ENCODE data around the gene ASGR1.

ASGR1 gene

DNA sequence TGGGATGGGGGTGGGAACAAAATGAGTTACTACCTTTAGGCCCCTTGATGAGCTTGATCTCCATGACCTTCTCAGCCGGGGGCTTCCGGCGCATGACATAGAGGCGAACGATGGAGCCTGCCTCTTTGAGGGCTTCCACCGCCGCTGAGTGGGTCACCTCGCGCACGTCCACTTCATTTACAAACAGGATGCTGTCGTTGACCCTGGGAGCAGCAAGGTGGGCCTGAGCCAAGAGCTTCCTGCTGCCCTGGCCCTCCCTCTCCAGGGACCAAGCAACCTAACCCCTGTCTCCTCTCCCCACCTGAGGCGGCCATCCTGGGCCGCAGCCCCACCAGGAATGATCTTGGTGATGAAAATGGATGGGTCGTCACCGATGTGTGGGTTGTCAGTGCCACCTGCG is 24.2 kb upstream of the ASGR1 start:
- Histone ChIP-seq H3K79me2 (ENCODE audit: insufficient read depth, low read length) (no peaks in the 10 kb centered on the region), H2AFZ (ENCODE audit: low read length) (no peak overlapping the region), H3K36me3 (ENCODE audit: insufficient read depth, low read length) (peaks cover 28% of the 10 kb centered on the region; the same call in 1 of the 2 replicates), H4K20me1 (ENCODE audit: insufficient read depth, low read length, poor library complexity, severe bottlenecking) (peaks cover 2% of the 10 kb centered on the region), H3K9ac (ENCODE audit: low read depth, low read length, poor library complexity, severe bottlenecking) (no peak overlapping the region), H3F3A (ENCODE audit: low read depth) (no peaks in the 10 kb centered on the region), H3K4me1 (ENCODE audit: insufficient read depth, low read length, poor library complexity, severe bottlenecking) (no peaks in the 10 kb centered on the region), H3K9me2 (replicated peaks; ENCODE audit: low read depth, low read length) (no peaks in the 10 kb centered on the region), H3K27me3 (ENCODE audit: insufficient read depth, low read length, poor library complexity, severe bottlenecking) (no peaks in the 10 kb centered on the region), H3K4me2 (ENCODE audit: low read depth, low read length, poor library complexity, severe bottlenecking) (no peak overlapping the region), H3K4me3 (ENCODE audit: low read length, poor library complexity, severe bottlenecking) (no peak overlapping the region), H3K9me3 (ENCODE audit: insufficient read depth, low read depth, low read length) (no peaks in the 10 kb centered on the region)
- no peak for TF ChIP-seq EZH2phosphoT487 (IDR thresholded peaks at IDR 0.05; ENCODE audit: borderline replicate concordance)
- TF ChIP-seq, protein P1, sequence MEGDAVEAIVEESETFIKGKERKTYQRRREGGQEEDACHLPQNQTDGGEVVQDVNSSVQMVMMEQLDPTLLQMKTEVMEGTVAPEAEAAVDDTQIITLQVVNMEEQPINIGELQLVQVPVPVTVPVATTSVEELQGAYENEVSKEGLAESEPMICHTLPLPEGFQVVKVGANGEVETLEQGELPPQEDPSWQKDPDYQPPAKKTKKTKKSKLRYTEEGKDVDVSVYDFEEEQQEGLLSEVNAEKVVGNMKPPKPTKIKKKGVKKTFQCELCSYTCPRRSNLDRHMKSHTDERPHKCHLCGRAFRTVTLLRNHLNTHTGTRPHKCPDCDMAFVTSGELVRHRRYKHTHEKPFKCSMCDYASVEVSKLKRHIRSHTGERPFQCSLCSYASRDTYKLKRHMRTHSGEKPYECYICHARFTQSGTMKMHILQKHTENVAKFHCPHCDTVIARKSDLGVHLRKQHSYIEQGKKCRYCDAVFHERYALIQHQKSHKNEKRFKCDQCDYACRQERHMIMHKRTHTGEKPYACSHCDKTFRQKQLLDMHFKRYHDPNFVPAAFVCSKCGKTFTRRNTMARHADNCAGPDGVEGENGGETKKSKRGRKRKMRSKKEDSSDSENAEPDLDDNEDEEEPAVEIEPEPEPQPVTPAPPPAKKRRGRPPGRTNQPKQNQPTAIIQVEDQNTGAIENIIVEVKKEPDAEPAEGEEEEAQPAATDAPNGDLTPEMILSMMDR (conservative IDR thresholded peaks at IDR 0.05; ENCODE audit: low read length) = no peak

DNA sequence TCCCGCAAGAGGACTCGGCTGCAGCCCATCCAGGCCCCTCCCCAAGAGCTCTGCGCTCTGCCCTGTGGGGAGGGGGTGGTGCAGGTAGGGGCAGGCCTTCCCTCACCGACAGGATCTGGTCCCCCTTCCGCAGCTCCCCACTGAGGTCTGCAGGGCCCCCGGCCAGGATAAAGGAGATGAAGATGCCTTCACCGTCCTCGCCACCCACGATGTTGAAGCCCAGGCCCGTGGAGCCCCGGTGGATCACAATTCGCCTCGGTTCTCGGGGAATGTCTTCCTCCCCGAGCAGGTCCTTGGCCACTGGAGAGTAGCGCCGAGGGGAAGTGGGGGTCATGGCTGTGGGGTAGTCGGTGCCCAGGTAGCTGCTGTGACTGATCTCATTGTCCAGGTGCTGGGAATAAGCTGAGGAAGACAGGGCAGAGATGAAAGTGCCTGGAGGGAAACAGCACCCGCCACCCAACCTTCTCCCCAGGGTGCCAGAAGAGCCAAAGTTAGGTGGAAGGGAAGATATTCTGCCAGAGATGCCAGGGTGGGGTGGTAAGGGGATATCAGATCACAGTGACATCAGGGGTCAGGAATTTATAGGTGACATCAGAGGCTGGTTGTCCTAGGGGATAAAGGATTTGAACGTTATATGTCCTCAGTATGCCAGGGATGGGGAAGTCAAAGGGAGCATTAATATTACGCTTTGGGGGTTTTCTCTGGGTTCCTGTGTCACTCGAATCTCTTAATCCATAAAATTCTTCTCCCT is 17.7 kb upstream of the ASGR1 start:
- no peaks in the 10 kb centered on the region for H3K79me2 ChIP-seq (ENCODE audit: insufficient read depth, low read length)
- H3K9me2 ChIP-seq (replicated peaks; ENCODE audit: low read depth, low read length) = no peaks in the 10 kb centered on the region
- no peak overlapping the region for H3K4me3 ChIP-seq (ENCODE audit: low read length, poor library complexity, severe bottlenecking)
- H4K20me1 ChIP-seq (ENCODE audit: insufficient read depth, low read length, poor library complexity, severe bottlenecking) = no peaks in the 10 kb centered on the region
- H3K4me2 ChIP-seq (ENCODE audit: low read depth, low read length, poor library complexity, severe bottlenecking) = no peak overlapping the region
- TF ChIP-seq, protein P1 (conservative IDR thresholded peaks at IDR 0.05; ENCODE audit: low read length) = no peak
- TF ChIP-seq EZH2phosphoT487 (IDR thresholded peaks at IDR 0.05; ENCODE audit: borderline replicate concordance) = no peak
- H3K27me3 ChIP-seq (ENCODE audit: insufficient read depth, low read length, poor library complexity, severe bottlenecking) = no peaks in the 10 kb centered on the region
- no peak overlapping the region for H2AFZ ChIP-seq (ENCODE audit: low read length)
- peaks cover 39% of the 10 kb centered on the region; the same call in 1 of the 2 replicates for H3K36me3 ChIP-seq (ENCODE audit: insufficient read depth, low read length)
- no peak overlapping the region for H3K9ac ChIP-seq (ENCODE audit: low read depth, low read length, poor library complexity, severe bottlenecking)
- H3F3A ChIP-seq (ENCODE audit: low read depth) = no peaks in the 10 kb centered on the region
- H3K9me3 ChIP-seq (ENCODE audit: insufficient read depth, low read depth, low read length) = no peaks in the 10 kb centered on the region
- no peaks in the 10 kb centered on the region for H3K4me1 ChIP-seq (ENCODE audit: insufficient read depth, low read length, poor library complexity, severe bottlenecking)

DNA sequence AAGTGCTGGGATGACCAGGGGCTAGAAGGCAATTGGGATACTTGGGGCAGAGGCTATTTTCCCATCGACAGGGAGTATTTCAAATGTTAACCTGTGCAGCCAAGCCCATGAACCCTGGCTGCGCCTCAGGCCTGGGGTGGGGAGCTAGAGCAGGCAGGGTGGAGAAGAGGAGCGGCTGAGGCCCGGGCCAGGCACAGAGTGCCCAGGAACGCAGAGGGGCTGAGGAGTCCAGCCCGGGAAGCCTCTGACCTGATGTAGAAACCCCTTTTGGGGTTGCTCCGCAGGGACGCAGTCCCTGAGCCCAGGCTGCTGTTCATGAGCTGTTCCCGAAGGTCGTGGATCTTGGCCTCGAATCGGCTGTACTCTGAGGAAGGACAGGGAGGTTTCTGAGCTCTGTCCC is 16.8 kb upstream of the ASGR1 start:
- H3K9me2 ChIP-seq (replicated peaks; ENCODE audit: low read depth, low read length) = no peaks in the 10 kb centered on the region
- no peaks in the 10 kb centered on the region for H3K27me3 ChIP-seq (ENCODE audit: insufficient read depth, low read length, poor library complexity, severe bottlenecking)
- no peak overlapping the region for H3K4me2 ChIP-seq (ENCODE audit: low read depth, low read length, poor library complexity, severe bottlenecking)
- H3K36me3 ChIP-seq (ENCODE audit: insufficient read depth, low read length) = peaks cover 32% of the 10 kb centered on the region; the same call in 1 of the 2 replicates
- H4K20me1 ChIP-seq (ENCODE audit: insufficient read depth, low read length, poor library complexity, severe bottlenecking) = no peaks in the 10 kb centered on the region
- no peaks in the 10 kb centered on the region for H3K4me1 ChIP-seq (ENCODE audit: insufficient read depth, low read length, poor library complexity, severe bottlenecking)
- no peak overlapping the region for H3K9ac ChIP-seq (ENCODE audit: low read depth, low read length, poor library complexity, severe bottlenecking)
- no peak overlapping the region for H2AFZ ChIP-seq (ENCODE audit: low read length)
- TF ChIP-seq EZH2phosphoT487 (IDR thresholded peaks at IDR 0.05; ENCODE audit: borderline replicate concordance) = no peak
- TF ChIP-seq, protein P1 (conservative IDR thresholded peaks at IDR 0.05; ENCODE audit: low read length) = no peak
- no peak overlapping the region for H3K4me3 ChIP-seq (ENCODE audit: low read length, poor library complexity, severe bottlenecking)
- no peaks in the 10 kb centered on the region for H3K9me3 ChIP-seq (ENCODE audit: insufficient read depth, low read depth, low read length)
- H3F3A ChIP-seq (ENCODE audit: low read depth) = no peaks in the 10 kb centered on the region
- no peaks in the 10 kb centered on the region for H3K79me2 ChIP-seq (ENCODE audit: insufficient read depth, low read length)

Measured in Loucy (cell line).